GM06990 (cell line): ENCODE data around the gene EYA4.

Experiments
- DNase-seq: peaks from one replicate; pipeline ENCODE4 v3.0.0-alpha.2; 2011; ENCODE audit not compliant: insufficient read length; ENCODE audit errors: extremely low read depth
- H3K27me3 ChIP-seq: replicated peaks from 2 replicates; pipeline ENCODE4 v1.6.0; 2011; ENCODE audit warnings: low read length; ENCODE audit not compliant: control insufficient read depth, insufficient read depth
- H3K36me3 ChIP-seq: 2 replicates; pipeline ENCODE4 v1.5.1; 2011; ENCODE audit warnings: low read length; ENCODE audit not compliant: control insufficient read depth, insufficient read depth
- H3K4me3 ChIP-seq: replicated peaks from 2 replicates; pipeline ENCODE4 v1.5.1; 2011; ENCODE audit warnings: low read depth, mild to moderate bottlenecking, control low read depth, low read length
- TF ChIP-seq, protein P1 (sequence below): IDR thresholded peaks from 2 replicates; pipeline ENCODE4 v1.5.1; 2011; ENCODE audit warnings: low read length, control low read depth, mild to moderate bottlenecking, inconsistent platforms; ENCODE audit not compliant: insufficient read depth, poor library complexity, severe bottlenecking

Gene EYA4

DNA sequence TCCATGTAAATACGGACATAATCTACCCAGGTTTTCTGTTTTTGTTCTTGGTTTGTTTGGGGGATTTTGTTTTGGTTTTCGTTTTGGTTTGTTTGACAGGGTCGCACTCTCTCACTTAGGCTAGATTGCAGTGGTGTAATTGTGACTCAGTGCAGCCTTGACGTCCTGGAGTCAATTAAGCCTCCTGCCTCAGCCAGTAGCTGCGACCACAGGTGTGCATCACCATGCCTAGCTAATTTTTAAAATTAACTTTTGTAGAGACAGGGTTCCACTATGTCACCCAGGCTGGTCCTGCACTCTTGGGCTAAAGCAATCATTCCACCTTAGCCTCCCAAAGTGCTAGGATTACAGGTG, 37.8 kb upstream of the EYA4 start:
- TF ChIP-seq, protein P1, sequence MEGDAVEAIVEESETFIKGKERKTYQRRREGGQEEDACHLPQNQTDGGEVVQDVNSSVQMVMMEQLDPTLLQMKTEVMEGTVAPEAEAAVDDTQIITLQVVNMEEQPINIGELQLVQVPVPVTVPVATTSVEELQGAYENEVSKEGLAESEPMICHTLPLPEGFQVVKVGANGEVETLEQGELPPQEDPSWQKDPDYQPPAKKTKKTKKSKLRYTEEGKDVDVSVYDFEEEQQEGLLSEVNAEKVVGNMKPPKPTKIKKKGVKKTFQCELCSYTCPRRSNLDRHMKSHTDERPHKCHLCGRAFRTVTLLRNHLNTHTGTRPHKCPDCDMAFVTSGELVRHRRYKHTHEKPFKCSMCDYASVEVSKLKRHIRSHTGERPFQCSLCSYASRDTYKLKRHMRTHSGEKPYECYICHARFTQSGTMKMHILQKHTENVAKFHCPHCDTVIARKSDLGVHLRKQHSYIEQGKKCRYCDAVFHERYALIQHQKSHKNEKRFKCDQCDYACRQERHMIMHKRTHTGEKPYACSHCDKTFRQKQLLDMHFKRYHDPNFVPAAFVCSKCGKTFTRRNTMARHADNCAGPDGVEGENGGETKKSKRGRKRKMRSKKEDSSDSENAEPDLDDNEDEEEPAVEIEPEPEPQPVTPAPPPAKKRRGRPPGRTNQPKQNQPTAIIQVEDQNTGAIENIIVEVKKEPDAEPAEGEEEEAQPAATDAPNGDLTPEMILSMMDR, result no peak
- H3K4me3 ChIP-seq, result no peak overlapping the region
- H3K27me3 ChIP-seq, result no peaks in the 10 kb centered on the region
- H3K36me3 ChIP-seq, result no peaks in the 10 kb centered on the region
- DNase-seq, result no peak

DNA sequence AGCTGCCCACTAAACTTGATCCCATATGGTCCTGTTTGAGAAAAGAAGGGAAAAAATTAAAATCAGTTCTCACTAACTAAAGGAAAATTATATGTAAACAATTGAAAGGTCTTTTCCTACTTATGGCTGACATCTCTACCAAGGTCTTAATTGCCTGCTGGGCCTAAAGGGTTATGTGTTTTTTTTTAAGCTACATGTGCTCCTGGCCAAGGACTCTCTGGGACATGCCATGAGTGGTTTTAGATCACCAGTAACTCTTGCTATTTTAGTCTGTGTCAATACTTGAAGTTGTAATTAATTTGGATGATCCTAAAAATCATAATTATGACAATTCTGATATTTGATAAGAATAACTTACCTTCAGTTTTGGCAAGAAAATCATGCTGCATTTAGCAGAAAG, 35.9 kb upstream of the EYA4 start:
- TF ChIP-seq, protein P1, result no peak
- no peak overlapping the region for H3K4me3 ChIP-seq
- DNase-seq, result no peak
- no peaks in the 10 kb centered on the region for H3K27me3 ChIP-seq
- no peaks in the 10 kb centered on the region for H3K36me3 ChIP-seq

DNA sequence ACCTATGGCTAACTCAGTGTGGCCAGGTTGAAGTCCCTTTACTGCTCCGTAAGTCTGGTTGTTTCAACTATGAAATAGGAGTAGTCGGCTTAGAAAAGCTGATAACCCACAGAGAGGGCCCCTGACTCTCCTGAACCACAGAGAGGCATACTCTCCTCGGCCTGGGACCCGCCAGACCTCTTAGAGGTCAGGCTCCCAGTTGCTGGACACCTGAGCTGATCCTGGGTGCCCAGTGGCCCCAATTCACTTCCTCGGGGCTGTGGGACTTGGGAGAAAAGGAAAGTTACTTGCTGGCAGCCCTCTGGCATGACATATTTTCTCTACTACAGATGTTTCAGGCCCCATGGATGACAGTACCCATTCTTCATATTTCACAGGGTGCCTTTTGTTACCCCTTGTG, 34.2 kb upstream of the EYA4 start:
- no peaks in the 10 kb centered on the region for H3K36me3 ChIP-seq
- no peak for DNase-seq
- TF ChIP-seq, protein P1, result no peak
- H3K4me3 ChIP-seq, result no peak overlapping the region
- H3K27me3 ChIP-seq, result no peaks in the 10 kb centered on the region

DNA sequence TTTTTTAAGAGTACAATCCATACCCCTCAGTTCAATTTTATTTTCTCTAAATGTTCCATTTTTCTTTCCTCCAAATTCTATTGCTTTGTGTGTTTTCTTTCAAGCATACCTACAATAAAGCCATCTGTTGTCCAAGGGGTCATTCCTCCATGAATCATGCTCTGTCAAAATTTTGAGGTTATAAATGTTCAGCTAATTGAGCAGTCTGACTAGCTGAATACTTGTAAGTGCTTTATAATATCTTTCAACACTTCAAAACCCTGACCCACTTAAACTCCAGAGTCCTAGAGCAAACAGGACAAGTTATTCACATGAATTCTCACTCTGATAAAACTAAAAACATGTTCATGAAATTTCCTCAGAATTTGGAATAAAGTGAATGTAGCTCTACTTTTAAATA, 33.4 kb upstream of the EYA4 start:
- TF ChIP-seq, protein P1, result no peak
- H3K36me3 ChIP-seq, result no peaks in the 10 kb centered on the region
- no peak overlapping the region for H3K4me3 ChIP-seq
- no peaks in the 10 kb centered on the region for H3K27me3 ChIP-seq
- no peak for DNase-seq

DNA sequence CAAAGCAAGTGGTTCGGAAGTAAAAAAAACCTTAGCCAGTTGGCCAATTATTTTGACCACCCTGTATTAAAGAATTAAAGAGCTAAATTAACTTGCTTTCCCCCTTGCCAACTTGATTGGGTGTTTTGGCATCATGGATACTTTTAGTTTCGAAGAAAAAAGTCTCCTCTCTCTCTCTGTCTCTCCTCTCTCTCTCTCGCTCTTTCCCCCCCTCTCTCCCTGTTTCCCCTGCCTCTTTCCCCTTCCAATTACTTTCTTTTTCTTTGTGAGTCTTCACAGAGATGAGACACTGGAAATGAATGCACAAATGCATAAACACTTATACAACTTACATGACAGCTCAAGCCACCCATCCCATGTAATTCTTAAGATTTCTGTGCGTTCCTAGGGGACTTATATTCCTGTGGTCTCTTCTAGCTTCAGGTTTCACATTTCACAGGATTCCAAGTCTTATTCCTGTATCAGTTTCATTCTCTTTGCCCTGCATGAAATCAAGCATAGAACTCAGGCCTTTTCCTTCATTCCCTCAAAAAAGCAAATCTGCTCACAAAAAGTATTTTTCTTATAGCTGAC, 32.9 kb upstream of the EYA4 start:
- Histone ChIP-seq H3K27me3 (no peaks in the 10 kb centered on the region), H3K36me3 (no peaks in the 10 kb centered on the region), H3K4me3 (no peak overlapping the region)
- TF ChIP-seq, protein P1, result no peak
- DNase-seq, result no peak

DNA sequence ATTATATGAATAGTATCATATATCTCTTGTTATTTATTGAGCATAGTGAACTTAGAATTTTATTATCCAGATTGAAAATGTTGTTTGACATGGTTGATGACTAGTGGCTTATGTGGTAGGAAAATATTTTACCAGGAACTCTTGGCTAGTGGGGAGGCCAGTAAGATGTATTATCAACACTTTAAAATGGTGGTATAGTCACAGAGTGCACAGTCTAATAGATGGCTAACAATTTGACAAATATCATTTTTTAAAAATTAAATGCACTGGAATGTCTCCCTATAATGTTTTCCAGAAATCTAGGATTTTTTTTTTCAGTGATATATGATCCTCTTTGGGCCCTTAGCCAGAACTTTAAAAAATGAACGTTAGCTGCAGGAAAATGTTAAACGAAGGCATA, 26.9 kb upstream of the EYA4 start:
- TF ChIP-seq, protein P1, result no peak
- no peak overlapping the region for H3K4me3 ChIP-seq
- DNase-seq, result no peak
- no peaks in the 10 kb centered on the region for H3K27me3 ChIP-seq
- no peaks in the 10 kb centered on the region for H3K36me3 ChIP-seq
